Testis (tissue), 3 donors: Measurements from ENCODE around the gene PDE10A. TPM values are rescaled to one million over a fixed set of nuclear protein-coding genes. Genes with fewer than 3 reads are reported as not detected.

Experiments
- DNase-seq: peaks from one replicate; pipeline ENCODE4 v3.0.0-alpha.2; 2019
- H3K27ac ChIP-seq, 2 donors: fragments of 200-600 bp; sonication (generic); one replicate each; pipeline ENCODE4 v1.5.1; 2019
- H3K27me3 ChIP-seq: fragments of 200-600 bp; sonication (generic); one replicate; pipeline ENCODE4 v1.5.1; 2019
- H3K36me3 ChIP-seq: fragments of 200-600 bp; sonication (generic); one replicate; pipeline ENCODE4 v1.5.1; 2017; ENCODE audit warnings: low read depth; ENCODE audit errors: missing control alignments
- H3K4me1 ChIP-seq: fragments of 200-600 bp; sonication (generic); one replicate; pipeline ENCODE4 v1.5.1; 2019
- H3K4me3 ChIP-seq, 2 donors: fragments of 200-600 bp; sonication (generic); one replicate each; pipeline ENCODE4 v1.5.1; 2017 to 2019
- H3K9me3 ChIP-seq: fragments of 200-600 bp; sonication (generic); one replicate; pipeline ENCODE4 v1.5.1; 2017
- POLR2A ChIP-seq: fragments of 450-650 bp; IDR thresholded peaks from one replicate; pipeline ENCODE4 v1.6.1; 2017; ENCODE audit warnings: antibody characterized with exemption, mild to moderate bottlenecking, moderate library complexity
- WGBS, 2 donors: methylation state at CpG; one replicate each; pipeline ENCODE4 v1.1.5; 2018; 5-methylcytosine and 5-hydroxymethylcytosine counted together
- intact Hi-C: fragments of 100-400 bp; cut with DNase I; formaldehyde crosslinking; loops from one replicate; pipeline ENCODE4 v1.15.1; 2023; ENCODE audit warnings: low total_unique reads
- polyA plus RNA-seq: library from polyadenylated mRNA; stranded (reverse); fragments of 350-450 nt; fragmentation: Illumina TruSeq; extraction: RNeasy Lipid Tissue Mini Kit (QIAGEN cat#74804); gene quantifications from one replicate; pipeline ENCODE4 v1.2.3, GENCODE V29; 2014; ENCODE audit warnings: low read depth, low replicate concordance; ENCODE audit not compliant: insufficient read depth
- total RNA-seq, 2 donors: library from RNA; depleted of rRNA; stranded (reverse); fragments of >200 nt; gene quantifications; one replicate each; pipeline ENCODE4 v1.2.3, GENCODE V29; 2016
- TF ChIP-seq, protein P1 (sequence below), 3 experiments: fragments of 450-650 bp in 2 of 3; fragments of 200-600 bp in 1 of 3; sonication (generic) in 1 of 3; IDR thresholded peaks; one replicate each; pipeline ENCODE4 v1.5.1; 2016 to 2019; ENCODE audit warnings: antibody characterized with exemption in 3 of 3, mild to moderate bottlenecking in 2 of 3, moderate library complexity in 1 of 3

PDE10A gene
- total and polyA plus RNA-seq, 3 donors from 2014 or later: 15.5 to 22.0 (median 18.0) TPM

DNA sequence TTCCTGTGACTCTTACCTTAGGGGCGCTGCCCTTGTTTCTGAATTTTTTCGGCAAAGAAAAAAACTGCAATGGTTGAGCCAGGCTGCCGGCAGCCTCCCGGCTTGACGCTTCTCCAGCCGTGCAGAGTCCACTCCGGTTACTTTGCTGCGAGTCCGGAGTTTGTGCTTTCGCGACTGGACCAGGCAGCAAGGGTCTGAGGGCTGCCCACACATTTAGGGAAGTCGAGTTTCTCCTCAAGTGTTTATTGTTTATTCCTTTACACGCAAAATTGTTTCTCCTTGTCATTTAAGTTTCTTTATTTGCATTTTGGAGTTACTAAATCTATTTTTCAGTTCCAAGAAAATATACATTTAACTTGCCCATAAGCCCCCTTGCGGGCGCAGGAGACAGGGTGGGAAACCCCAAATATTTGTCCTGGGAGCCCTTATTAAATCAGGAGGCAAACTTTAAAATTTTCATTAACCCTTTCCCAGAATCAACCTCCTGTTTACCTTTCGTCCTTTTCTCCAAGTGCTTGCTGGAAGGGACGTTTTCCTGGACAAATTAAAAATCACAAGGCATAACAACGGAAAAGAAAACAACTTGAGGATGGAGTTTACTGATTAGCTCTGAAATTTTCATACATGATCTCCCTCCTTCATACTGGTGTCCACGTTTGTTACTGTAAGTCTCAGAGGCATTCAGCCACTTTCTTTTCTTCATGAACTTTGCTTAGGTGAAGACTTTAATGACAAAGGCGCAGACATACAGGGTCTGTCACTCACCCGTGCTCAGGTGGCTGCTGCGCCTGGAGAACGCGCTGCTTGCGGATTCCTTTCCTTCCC is 1.7 kb upstream of the PDE10A start:
- no peak for DNase-seq
- intact Hi-C loops: no loop called here
- no peaks in the 10 kb centered on the region for H3K27me3 ChIP-seq

DNA sequence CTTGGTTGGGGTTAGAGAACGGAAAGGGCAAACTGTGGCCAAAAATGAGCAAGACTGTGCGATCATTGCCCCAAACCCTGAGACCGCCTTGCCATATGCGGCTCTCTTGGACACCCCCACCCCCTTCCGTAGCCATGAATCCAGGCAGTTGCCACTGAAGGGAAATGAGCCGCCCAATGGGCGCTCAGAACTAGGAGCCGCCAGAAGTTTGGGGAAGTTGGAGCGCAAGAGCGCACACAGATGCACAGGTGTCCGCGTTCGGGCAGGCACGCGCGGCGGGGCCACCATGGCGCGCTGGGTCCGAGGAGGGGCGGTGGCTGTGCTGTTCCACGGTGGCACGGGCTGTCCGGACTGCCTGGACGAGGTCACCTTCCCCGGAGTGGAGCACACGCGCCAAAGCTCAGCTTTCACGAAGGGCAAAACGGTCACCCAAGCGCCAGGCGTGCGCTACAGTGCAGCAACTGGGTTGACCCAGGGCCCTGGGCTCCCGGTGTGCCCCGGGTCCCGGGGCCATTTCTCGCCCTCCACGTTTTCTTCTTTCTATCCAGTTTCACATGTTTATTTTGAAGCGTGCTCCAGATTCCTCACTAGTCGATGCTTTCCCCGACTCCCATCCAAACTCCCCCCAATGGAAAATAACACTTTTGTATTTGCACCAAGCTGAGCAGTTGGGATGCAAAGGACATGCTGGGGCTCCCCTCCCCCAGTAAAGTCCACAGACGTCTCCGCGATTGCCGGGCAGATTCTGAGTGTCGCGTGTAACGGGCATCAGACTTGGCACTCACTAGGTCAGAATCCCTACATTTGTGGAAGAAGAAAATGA is 906 bp upstream of the PDE10A start:
- DNase-seq: no peak

More for the DNA sequence above, 1.7 kb upstream of the PDE10A start:
- Histone ChIP-seq H3K4me1 (peaks cover 19% of the 10 kb centered on the region), H3K27ac (no peak overlapping the region), H3K9me3 (no peaks in the 10 kb centered on the region), H3K36me3 (no peaks in the 10 kb centered on the region), H3K4me3 (no peak overlapping the region)
- 14 to 16% methylated on average over 25 of the region's 25 CpGs for WGBS, 2 donors
- no peak for TF ChIP-seq POLR2A
- TF ChIP-seq, protein P1, sequence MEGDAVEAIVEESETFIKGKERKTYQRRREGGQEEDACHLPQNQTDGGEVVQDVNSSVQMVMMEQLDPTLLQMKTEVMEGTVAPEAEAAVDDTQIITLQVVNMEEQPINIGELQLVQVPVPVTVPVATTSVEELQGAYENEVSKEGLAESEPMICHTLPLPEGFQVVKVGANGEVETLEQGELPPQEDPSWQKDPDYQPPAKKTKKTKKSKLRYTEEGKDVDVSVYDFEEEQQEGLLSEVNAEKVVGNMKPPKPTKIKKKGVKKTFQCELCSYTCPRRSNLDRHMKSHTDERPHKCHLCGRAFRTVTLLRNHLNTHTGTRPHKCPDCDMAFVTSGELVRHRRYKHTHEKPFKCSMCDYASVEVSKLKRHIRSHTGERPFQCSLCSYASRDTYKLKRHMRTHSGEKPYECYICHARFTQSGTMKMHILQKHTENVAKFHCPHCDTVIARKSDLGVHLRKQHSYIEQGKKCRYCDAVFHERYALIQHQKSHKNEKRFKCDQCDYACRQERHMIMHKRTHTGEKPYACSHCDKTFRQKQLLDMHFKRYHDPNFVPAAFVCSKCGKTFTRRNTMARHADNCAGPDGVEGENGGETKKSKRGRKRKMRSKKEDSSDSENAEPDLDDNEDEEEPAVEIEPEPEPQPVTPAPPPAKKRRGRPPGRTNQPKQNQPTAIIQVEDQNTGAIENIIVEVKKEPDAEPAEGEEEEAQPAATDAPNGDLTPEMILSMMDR (IDR thresholded peaks at IDR 0.05): no peak

DNA sequence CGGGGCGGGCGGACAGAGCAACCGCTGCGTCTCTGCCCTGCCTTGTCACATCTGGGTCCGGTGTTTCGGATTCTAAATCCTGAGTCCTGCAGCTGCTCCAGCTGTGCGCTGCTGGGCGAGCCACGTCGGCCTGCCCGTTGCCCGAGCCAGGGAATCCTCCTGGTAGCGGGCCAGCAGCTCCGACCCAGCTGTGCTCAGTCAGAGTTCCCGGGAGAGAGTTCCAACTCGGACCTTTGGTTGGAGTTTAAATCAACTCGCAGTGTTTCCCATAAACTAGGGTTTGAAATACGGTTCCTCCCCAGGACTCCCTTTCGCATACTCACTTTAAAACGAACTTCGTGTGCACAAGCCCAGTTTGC is 315 bp upstream of the PDE10A start:
- no peaks in the 10 kb centered on the region for H3K9me3 ChIP-seq
- WGBS, 2 donors: 0 to 2% methylated on average over 5 to 22 of the region's 22 CpGs
- no peaks in the 10 kb centered on the region for H3K27me3 ChIP-seq
- no peak for DNase-seq
- no peaks in the 10 kb centered on the region for H3K36me3 ChIP-seq
- H3K4me3 ChIP-seq: peak overlapping the region; percentile 54 to 56
- intact Hi-C loops: no loop called here
- no peak overlapping the region for H3K27ac ChIP-seq
- H3K4me1 ChIP-seq: peaks cover 19% of the 10 kb centered on the region
- TF ChIP-seq POLR2A: no peak
- TF ChIP-seq, protein P1 (IDR thresholded peaks at IDR 0.05): no peak

More for the DNA sequence above, 906 bp upstream of the PDE10A start:
- Histone ChIP-seq H3K9me3 (no peaks in the 10 kb centered on the region), H3K4me1 (peaks cover 19% of the 10 kb centered on the region), H3K4me3 (peak overlapping the region; percentile 54 to 56), H3K27ac (no peak overlapping the region), H3K36me3 (no peaks in the 10 kb centered on the region), H3K27me3 (no peaks in the 10 kb centered on the region)
- intact Hi-C loops: no loop called here
- TF ChIP-seq POLR2A: no peak
- TF ChIP-seq, protein P1 (IDR thresholded peaks at IDR 0.05): no peak
- 2 to 3% methylated on average over 42 to 48 of the region's 48 CpGs for WGBS, 2 donors

DNA sequence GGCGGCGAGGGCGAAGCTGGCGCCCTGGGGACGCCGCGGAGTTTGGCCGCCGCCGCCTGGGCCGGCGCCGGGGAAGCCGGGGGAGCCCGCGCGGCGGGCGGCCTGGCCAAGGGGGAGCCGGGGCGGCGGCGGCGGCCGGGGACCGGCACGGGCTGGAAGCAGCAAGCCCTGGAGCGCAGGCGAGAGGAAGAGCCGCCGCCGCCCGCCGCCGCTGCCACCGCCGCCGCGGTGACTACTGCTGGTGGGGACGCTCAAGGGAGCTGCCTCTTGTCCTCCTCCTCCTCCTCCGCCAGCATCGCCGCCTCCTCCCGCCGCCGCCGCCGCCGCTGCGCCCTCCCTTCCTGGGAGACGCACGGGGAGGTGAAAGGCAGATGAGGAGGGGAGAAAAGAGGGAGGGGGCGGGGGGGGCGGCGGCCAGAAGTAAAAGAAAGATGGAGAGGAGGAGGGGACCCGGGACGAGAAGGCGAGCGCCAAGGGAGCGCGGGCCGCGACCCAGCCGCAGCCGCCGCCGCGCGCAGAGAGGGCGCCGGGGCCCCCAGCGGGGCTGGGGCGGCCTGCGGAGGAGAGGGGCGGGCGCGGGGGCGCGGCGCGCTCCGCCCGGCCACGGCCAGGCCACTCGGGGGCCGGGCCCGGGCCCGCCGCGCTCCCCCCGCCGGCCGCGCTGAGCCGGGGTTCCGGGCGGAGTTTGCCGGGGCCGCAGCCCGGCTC is 846 bp downstream of the PDE10A start:
- 1 to 5% methylated on average over 17 to 88 of the region's 100 CpGs for WGBS, 2 donors
- no peaks in the 10 kb centered on the region for H3K9me3 ChIP-seq
- peak overlapping the region in 1 of 2 donors; percentile 19 for H3K27ac ChIP-seq
- no peak for DNase-seq
- intact Hi-C loops: no loop called here
- no peak for TF ChIP-seq POLR2A
- TF ChIP-seq, protein P1 (IDR thresholded peaks at IDR 0.05): no peak
- H3K4me1 ChIP-seq: peaks cover 19% of the 10 kb centered on the region
- H3K36me3 ChIP-seq: no peaks in the 10 kb centered on the region
- H3K27me3 ChIP-seq: no peaks in the 10 kb centered on the region
- H3K4me3 ChIP-seq: peak overlapping the region; percentile 54 to 55
